Measurements from ENCODE around the gene RACK1. TPM values are rescaled to one million over a fixed set of nuclear protein-coding genes. Genes with fewer than 3 reads are reported as not detected.

The RACK1 gene
- total RNA-seq, 1 experiment from 2014 or later, result 4,450 TPM

DNA sequence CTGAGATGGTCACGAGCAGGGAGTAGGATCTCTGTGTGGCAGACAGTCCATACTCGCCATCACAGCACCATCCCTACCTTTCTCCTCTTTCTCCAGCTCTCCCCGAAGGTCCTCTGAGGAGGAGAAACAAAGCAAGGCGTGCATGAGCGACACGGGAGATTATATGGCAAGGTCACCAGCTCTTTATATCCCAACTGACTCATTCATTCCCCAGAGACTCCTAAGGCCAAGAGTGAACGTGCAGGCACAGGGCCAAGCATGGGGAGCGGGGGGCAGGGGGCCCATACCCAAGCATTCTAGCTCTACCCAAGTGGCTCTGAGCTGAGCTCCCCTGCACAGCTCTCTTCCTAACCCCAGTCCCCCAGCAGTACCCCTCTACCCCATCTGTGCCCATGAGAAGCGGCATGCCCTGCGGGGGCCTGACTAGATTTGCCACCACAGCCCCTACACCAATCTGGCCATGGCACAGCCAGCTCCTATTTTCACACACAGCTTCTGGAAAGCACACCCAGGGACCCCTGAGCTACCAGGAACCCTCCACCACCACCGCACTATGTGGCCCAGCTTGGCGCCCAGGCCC is 45.5 kb downstream of the RACK1 start:
- DNase-seq (ENCODE audit: low spot score), result no peak

DNA sequence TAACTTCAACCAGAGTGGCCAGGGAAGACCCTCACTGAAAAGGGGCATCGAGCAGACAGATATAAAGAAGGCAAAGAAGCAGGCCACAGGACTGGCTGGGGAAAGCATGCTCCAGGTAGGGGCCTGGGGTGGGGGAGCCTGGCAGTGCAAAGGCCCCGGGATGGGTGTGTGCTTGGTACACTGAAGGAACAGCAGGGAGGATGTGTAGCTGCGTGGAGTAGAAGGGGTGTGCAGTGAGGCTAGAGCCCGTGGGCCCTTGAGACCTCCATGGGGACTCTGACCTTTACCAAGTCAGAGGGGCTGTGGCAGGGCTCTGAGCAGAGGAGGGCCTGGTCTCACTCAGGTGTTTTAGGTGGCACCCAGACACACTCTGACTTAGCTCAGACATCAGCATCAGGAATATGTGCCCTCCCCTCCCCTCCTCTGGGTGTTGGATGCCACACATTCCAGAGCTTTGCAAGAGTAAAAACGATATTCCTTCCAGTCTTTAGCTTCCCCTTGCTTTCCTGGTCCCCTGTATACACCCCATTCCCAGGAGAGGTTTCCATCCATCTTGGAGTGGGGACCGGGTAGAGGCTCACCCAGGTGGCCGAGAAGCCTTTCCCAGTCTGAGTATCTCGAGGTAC is 46.3 kb downstream of the RACK1 start:
- no peak for DNase-seq (ENCODE audit: low spot score)

DNA sequence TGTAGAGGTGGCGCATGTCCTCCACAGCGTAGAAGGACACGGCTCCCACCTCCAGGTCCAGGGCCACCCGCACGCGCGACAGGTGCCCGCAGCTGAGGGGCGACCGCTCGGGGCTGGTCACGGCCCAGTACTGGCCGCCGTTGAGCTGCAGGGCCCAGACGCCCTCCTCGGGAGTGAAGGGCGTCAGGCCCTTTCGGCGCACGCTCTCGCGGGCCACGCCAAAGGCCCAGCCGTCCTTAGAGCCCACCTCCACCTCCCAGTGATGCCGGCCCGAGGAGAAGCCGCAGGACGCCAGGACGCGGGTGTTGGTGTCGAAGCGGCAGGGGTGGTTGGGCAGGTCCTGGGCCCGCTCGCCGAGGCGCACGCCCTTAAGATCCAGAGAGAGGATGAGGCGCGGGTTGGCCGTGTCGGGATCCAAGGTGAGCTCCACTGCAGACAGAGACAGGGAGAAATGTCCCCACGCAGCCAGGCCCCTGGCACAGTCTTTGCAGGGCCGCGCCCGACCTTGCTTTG is 48.4 kb downstream of the RACK1 start:
- no peak for DNase-seq (ENCODE audit: low spot score)

DNA sequence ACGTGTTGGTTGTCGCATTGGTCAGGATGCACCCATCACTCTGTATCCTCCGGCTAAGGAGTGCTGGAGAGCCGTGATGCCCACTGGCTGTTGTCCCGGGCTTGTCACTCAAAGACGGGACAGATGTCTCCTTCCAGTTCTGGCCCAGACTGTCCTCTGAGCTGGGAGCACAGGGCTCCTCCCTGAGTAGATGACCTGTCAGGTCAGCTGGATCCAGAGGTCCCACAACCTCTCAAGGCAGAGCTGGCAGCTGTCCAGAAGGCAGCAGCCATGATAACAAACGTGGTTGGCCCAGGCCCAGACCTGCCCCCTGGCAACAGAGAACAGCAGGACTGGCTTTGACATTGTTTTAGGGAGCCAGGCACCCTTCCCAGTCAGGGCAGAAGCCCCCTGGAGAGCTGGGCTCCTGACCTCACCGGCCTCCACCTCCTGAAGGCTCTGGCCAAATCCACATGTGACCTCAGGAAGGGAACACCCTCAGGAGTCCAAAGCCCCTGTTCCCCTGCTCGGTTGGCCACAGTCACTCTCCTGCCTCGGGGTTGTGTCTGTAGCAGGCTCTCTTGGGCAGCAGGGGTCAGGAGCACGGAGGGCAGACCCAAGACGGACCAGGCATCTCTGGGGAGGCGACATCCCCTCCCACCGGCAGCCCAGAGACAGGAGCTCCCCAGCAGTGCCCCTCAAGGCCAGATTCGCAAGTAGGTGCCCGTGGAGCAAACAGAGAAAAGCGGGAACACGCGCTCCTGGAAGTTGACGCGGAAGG is 49.0 kb downstream of the RACK1 start:
- no peak for DNase-seq (ENCODE audit: low spot score)

DNA sequence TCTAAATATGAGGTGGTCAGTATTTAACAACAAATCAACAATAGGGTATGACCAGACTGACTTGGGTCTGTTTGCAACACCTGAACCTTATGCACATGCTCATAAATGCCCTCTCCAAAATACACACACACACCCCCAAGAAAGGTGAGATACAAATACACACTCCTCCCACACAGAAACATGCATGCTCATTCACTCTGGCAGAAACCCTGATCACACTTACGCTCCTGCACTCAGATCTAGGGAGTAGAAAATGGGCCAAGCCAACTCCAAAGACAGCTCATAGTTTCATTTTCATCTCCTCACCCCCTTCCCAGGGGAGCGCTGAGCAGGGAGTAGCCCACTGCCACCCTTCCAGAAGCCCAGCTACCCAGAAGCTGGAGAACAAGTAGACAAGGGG is 50.0 kb downstream of the RACK1 start:
- no peak for DNase-seq (ENCODE audit: low spot score)

DNA sequence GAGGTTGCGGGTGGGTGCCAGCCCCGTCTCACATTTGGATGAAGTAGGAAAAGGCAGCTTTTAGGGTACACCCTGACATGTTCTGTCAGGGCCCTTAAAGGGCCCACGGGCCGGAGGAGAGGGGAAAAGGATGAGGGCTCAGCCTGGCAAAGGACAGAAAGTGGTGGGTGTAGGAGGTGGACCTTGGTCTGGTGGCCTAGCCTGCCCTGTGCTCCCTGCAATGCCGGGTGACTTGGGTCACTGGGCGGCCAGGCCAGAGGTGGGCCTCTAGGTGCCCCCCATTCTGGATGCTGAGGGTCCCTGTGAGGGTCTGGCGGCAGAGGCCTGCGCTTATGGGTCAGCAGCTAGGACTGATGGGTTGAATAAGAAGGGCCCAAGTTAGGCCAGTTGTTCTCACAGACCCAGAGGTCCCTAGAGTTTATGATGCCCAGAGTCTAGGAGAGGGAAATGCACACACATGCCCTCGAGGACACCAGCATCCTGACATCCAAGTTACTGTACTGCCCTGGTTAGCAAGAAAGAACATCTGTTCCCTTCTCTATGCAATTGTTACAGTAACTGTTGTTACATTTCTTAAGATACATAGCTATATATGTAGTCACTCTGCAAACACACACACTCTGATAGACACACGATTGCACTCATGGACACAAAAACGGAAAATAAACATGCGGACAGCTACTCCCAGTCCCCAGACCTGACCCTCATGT is 51.2 kb downstream of the RACK1 start:
- DNase-seq (ENCODE audit: low spot score), result no peak

DNA sequence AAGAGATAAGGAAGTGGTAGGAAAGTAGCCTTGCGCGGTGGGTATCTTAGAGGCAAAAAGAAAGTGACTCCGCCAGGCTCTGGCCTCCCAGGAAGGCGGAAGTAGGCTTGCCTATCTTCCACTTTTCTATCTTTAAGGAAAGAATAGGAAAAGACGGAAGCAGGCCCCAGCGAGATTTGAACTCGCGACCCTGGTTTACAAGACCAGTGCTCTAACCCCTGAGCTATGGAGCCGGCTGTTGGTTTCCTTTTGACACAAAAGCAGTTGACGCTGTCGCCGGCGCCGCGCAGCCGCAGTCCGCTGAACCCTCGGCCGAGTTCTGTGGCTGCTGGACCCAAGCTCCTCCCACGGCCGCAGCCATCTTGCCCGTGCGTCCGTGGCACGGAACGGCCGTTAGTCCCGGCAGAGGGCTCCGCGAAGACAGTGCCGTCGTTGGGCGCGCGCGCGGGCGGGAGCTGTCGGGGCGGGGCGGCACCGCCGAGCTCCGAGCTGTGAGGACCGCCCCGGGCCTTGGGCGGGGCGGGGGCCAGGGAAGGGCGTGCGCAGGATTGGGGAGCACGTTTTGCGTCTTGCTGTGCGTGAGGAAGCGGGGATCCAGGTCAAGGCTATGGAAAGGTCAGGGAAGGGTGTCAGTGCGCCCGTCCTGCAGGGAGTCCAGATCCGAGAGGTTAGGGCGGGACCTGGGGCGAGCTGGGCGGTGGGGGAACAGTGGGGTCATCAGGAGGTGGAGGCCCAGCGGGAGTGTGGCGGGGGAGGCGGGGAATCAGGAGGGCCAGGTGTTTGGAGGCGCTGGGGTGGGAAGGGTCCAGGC is 52.0 kb downstream of the RACK1 start:
- peak; percentile 97 for DNase-seq (ENCODE audit: low spot score)

DNA sequence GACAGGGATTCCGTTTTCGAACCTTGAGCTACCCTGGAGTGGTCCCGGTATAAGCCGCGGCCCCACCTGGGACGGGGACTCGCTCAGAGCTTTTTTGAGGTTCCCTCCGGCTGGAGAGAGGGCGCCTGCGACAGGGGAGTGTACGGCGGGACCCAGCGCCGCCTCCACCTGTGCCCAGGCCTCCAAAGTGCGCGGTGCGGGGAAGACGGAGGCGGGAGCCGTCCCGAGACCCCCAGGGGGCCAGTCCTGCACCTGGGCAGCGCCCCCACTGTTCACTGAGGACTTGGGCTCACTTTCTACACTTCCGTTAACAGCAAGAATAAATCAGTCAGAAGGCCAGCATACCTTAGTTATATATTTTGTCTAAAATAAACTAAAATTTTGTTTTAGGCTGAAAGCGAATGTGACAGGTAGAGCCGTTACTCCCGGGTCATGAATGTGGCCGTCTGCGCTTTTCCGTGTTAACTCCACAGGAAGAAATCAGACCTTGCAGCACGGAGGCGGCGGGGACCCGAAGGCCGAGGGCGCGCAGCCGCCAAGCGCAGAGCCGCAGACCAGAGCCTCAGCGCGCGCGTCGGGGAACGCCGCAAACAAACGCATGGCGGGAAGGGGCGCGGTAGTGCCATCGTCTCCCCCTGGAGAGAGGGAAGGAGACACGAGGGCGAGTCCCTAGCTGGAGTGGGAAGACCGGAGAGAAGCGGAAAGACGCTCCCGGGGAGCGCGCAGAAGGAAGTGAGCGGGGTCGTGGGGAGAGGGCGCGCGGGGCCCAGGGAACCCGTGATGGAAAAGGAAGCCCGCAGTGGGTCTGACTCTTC is 52.8 kb downstream of the RACK1 start:
- DNase-seq (ENCODE audit: low spot score), result peak; percentile 55

DNA sequence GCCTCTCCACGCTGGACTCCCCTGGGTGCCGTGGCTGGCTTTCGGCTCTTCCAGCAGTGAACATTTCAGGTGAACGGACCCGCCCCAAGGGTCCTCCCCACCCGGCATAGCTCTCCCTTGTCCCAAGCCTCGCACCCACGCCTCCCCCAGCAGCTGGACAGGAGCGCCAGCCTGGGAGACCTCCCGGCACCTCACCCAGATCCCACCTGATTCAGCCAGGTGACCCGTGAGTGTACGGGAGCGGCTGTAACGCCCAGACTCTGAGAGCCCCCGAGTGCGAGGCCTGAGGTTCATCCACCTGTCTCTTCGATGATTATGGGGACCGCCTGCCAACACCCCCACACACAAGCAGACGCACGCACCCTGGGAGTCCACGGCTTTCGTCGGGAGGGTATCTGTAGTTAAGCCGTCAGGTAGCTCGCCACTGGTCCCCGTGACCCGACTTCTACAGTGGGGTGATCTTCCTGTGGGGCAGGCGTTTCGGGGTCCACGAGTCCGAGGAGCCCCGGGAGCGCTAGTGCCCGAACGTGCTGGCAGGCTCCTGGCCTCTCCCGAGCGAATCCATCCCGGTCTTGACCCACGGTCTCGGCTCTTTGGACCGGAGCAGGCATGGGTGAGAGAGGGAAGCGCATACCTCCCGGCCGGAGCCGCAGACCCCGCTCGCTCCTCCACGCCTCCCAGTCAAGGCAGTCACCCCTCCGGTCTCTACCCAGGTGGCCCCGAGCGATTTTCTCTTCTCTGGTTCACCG is 53.6 kb downstream of the RACK1 start:
- peak; percentile 41 for DNase-seq (ENCODE audit: low spot score)

DNA sequence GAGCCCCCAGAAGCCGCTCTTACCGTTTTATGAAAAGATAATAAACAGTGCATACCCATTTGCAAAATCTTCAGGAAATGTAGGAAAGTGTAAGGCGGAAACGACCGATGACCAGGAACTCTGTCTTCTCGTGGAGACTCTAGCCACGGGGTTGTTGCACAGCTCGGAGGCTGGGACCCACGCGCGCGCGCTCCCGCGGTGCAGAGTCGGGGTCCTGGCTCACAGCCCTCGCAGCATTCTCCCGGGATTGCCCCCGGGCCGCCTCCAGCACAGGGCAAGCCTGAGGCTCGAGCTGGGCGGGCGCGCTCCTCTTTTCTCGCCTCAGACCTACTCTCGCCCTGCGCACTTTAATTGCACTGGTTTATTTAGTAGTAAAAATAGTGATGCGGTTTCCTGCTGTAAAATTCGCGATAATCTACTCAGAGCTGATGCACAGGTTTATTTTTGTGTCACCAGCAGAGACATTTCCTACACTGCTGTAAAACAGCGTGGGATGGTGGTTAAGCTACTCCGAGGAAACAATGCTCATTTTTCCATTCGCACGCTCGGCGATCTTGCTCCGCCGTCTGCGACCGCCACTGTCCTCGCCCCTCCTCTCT is 54.2 kb downstream of the RACK1 start:
- peak; percentile 55 for DNase-seq (ENCODE audit: low spot score)

DNA sequence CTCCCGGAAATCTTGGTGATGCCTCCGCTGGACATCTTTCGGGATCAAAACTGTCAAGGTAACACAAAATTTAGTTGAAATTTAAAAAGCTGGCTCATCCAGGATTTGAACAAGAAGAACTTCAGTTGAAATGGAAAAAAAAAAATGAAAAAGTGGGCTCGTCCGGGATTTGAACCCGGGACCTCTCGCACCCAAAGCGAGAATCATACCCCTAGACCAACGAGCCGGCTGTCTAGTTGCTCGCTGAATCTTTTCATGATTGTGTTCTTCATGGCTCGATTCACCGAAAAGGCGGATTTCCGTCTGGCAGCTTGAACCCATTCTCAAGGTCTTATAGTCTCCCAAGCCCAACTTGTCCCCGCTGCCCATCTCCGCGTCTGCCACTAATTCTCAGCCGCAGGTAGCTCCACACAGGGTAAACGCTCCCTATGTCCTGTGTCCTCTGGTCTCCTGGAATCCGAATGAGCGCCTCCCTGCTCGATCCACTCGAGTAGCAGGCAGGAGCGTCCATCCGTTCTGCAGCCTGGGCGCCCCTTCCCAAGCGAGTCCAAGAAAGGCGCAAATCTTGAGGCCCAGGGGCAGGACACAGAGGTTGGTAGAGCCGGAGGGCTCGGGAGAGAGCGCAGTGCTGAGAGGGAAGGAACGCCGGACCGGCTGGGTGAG is 54.9 kb downstream of the RACK1 start:
- peak; percentile 95 for DNase-seq (ENCODE audit: low spot score)

DNA sequence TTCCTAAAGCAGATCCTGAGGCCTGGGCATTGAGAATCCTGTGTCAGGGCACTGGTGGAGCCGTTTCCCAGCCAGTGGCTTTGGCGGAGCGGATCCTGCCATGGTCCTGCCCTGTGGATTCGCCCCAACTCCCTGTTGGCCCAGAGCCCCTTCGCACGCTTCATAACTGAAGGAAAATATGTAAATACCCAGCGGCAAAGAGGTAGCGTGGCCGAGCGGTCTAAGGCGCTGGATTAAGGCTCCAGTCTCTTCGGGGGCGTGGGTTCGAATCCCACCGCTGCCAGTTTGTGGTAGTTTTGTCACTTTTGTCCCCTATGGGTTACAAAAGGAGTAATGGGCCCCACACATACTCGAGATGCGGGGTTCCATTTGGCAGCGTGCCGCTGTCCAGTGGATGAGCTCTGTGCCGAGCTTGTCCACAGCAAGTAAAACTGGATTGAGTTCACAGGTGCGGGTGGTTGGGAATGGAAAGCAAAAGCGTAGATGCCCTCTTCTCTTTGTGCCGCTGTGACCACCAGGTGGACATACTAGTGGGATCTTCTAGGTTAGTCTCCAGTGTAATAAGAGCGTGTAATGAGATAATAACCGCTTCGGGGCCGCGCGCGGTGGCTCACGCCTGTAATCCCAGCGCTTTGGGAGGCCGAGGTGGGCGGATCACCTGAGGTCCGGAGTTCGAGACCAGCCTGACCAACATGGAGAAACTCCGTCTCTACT is 56.0 kb downstream of the RACK1 start:
- peak; percentile 95 for DNase-seq (ENCODE audit: low spot score)

DNA sequence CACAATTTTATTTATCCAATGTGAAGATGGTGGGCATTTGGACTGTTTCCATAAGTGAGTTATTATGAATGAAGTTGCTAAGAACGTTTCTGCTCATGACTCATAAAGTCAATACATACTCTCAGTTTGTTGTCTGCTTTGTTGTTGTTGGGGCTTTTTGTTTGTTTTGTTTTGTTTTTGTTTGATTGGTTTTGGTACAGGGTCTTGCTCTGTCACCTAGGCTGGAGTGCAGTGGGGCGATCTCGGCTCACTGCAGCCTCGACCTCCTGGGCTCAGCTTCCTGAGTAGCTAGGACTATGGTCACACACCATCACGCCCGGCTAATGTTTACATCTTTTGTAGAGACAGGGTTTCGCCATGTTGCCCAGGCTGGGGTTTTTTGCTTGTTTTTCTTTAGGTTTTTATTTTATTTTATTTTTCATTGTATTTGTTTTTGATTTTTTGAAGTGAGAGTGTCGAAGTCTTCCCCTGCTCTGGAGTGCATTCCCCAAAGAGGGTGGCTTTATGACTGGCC is 56.7 kb downstream of the RACK1 start:
- DNase-seq (ENCODE audit: low spot score), result no peak

Small RNAs within 50 kb of the gene (small RNA-seq; reads per million reads assigned to genes)
- gene MIR4638 (not detected), gene SNORD95 (not detected), gene SNORD96A (not detected)

Other genes with a start within 250 kb of the RACK1 start
- 32.4 and 36.7 TPM in 2 replicates for gene BTNL9, start 203.6 kb downstream of the RACK1 start, total RNA-seq (2014; rRNA removed; shearing (Covaris generic))
- not detected in 2 replicates for gene OR2V1, start 112.7 kb downstream of the RACK1 start, total RNA-seq (2014; rRNA removed; shearing (Covaris generic))
- gene OR2V2, start 96.3 kb downstream of the RACK1 start, total RNA-seq (2014; rRNA removed; shearing (Covaris generic)), result not detected in 2 replicates
- gene TRIM7, start 38.7 kb downstream of the RACK1 start, total RNA-seq (2014; rRNA removed; shearing (Covaris generic)), result 2.9 and 5.5 TPM in 2 replicates
- gene TRIM41, start 20.6 kb downstream of the RACK1 start, total RNA-seq (2014; rRNA removed; shearing (Covaris generic)), result 29.9 and 37.9 TPM in 2 replicates
- 4.0 and 4.8 TPM in 2 replicates for gene TRIM52, start 17.2 kb upstream of the RACK1 start, total RNA-seq (2014; rRNA removed; shearing (Covaris generic))
- not detected in 2 replicates for gene OR4F3, start 123.4 kb upstream of the RACK1 start, total RNA-seq (2014; rRNA removed; shearing (Covaris generic))